Skeletal muscle tissue (tissue), 4 donors: ENCODE measurements around the gene PRR35. TPM values are rescaled to one million over a fixed set of nuclear protein-coding genes. Genes with fewer than 3 reads are reported as not detected.

ENCODE experiments used
- H3K27ac ChIP-seq: one replicate; pipeline ENCODE4 v1.7.0; 2013; ENCODE audit warnings: mild to moderate bottlenecking, low read depth, low read length, inconsistent platforms
- H3K27me3 ChIP-seq, 3 donors: one replicate each; pipeline ENCODE4 v1.7.0; 2013; ENCODE audit warnings: low read length in 3 of 3; ENCODE audit not compliant: control insufficient read depth in 3 of 3, insufficient read depth in 3 of 3
- H3K36me3 ChIP-seq, 3 donors: one replicate each; pipeline ENCODE4 v1.7.0; 2013; ENCODE audit warnings: low read length in 3 of 3; ENCODE audit not compliant: control insufficient read depth in 3 of 3, insufficient read depth in 3 of 3
- H3K4me1 ChIP-seq, 3 donors: one replicate each; pipeline ENCODE4 v1.7.0; 2013; ENCODE audit warnings: low read length in 3 of 3, mild to moderate bottlenecking in 3 of 3; ENCODE audit not compliant: control insufficient read depth in 3 of 3, insufficient read depth in 3 of 3
- H3K4me3 ChIP-seq, 3 donors: one replicate each; pipeline ENCODE4 v1.7.0; 2013; ENCODE audit warnings: low read length in 3 of 3
- H3K9ac ChIP-seq, 3 donors: one replicate each; pipeline ENCODE4 v1.7.0; 2013; ENCODE audit warnings: low read length in 3 of 3, mild to moderate bottlenecking in 3 of 3, moderate library complexity in 2 of 3, low read depth in 1 of 3
- H3K9me3 ChIP-seq, 3 donors: one replicate each; pipeline ENCODE4 v1.7.0; 2013; ENCODE audit warnings: low read length in 3 of 3; ENCODE audit not compliant: control insufficient read depth in 3 of 3
- total RNA-seq: library from RNA; depleted of rRNA; stranded (reverse); fragments of >200 nt; gene quantifications from one replicate; pipeline ENCODE4 v1.2.3, GENCODE V29; 2014
- donor health status: Osteomylitis.

The PRR35 gene
- total RNA-seq, 1 donor from 2014 or later, result not detected

GRCh38 chr16:588889-589657 lies 28.9 kb downstream of the PRR35 start:
- Histone ChIP-seq H3K4me1 (peaks cover 66 to 75% (median 67%) of the 10 kb centered on the region in 3 donors), H3K27ac (peak overlapping the region; percentile 94), H3K9ac (peak overlapping the region; percentile 94 to 98 (median 96)), H3K4me3 (peak overlapping the region; percentile 90 to 96 (median 96)), H3K36me3 (peaks cover 0 to 2% (median 0%) of the 10 kb centered on the region in 3 donors), H3K9me3 (no peaks in the 10 kb centered on the region), H3K27me3 (peaks cover 0 to 5% (median 0%) of the 10 kb centered on the region in 3 donors)

GRCh38 chr16:589658-590187 lies 29.5 kb downstream of the PRR35 start, which contains the start of gene RAB40C:
RAB40C (plus strand) TSS chr16:590066; CDS start chr16:590292, 226 bp downstream.
- peak within 1 kb of the TSS; percentile 90 to 96 (median 96) for H3K4me3 ChIP-seq
- peaks cover 0 to 2% (median 0%) of the 10 kb centered on the region in 3 donors for H3K36me3 ChIP-seq
- H3K9ac ChIP-seq, result peak within 1 kb of the TSS; percentile 96 to 99 (median 98)
- peaks cover 0 to 5% (median 0%) of the 10 kb centered on the region in 3 donors for H3K27me3 ChIP-seq
- peak within 1 kb of the TSS; percentile 94 for H3K27ac ChIP-seq
- H3K4me1 ChIP-seq, result peaks cover 71 to 82% (median 73%) of the 10 kb centered on the region in 3 donors
- H3K9me3 ChIP-seq, result no peaks in the 10 kb centered on the region

GRCh38 chr16:590188-590814 lies 30.1 kb downstream of the PRR35 start:
- H3K4me1 ChIP-seq, result peaks cover 76 to 86% (median 77%) of the 10 kb centered on the region in 3 donors
- H3K9ac ChIP-seq, result peak overlapping the region; percentile 92 to 99 (median 97)
- no peaks in the 10 kb centered on the region for H3K9me3 ChIP-seq
- H3K27me3 ChIP-seq, result peaks cover 0 to 4% (median 0%) of the 10 kb centered on the region in 3 donors
- H3K36me3 ChIP-seq, result peaks cover 0 to 4% (median 0%) of the 10 kb centered on the region in 3 donors
- peak overlapping the region; percentile 87 to 95 (median 91) for H3K4me3 ChIP-seq
- H3K27ac ChIP-seq, result peak overlapping the region; percentile 94

GRCh38 chr16:590815-591200 lies 30.6 kb downstream of the PRR35 start:
- no peaks in the 10 kb centered on the region for H3K27me3 ChIP-seq
- H3K36me3 ChIP-seq, result peaks cover 0 to 4% (median 0%) of the 10 kb centered on the region in 3 donors
- H3K4me3 ChIP-seq, result peak overlapping the region; percentile 87 to 95 (median 91)
- peak overlapping the region; percentile 94 for H3K27ac ChIP-seq
- peaks cover 74 to 86% (median 74%) of the 10 kb centered on the region in 3 donors for H3K4me1 ChIP-seq
- no peaks in the 10 kb centered on the region for H3K9me3 ChIP-seq
- H3K9ac ChIP-seq, result peak overlapping the region; percentile 92 to 99 (median 97)

GRCh38 chr16:591231-591630 lies 31.0 kb downstream of the PRR35 start:
- peaks cover 74 to 86% (median 74%) of the 10 kb centered on the region in 3 donors for H3K4me1 ChIP-seq
- H3K4me3 ChIP-seq, result peak overlapping the region; percentile 87 to 95 (median 91)

GRCh38 chr16:591892-592517 lies 31.8 kb downstream of the PRR35 start:
- Histone ChIP-seq H3K9ac (peak overlapping the region; percentile 74 to 97 (median 74)), H3K9me3 (no peaks in the 10 kb centered on the region), H3K36me3 (peaks cover 4 to 5% (median 4%) of the 10 kb centered on the region in 3 donors), H3K4me1 (peaks cover 68 to 84% (median 71%) of the 10 kb centered on the region in 3 donors), H3K27me3 (no peaks in the 10 kb centered on the region), H3K27ac (peak overlapping the region; percentile 94), H3K4me3 (peak overlapping the region in 2 of 3 donors; percentile 49 to 65)

More at GRCh38 chr16:591231-591630, 31.0 kb downstream of the PRR35 start:
- H3K9ac ChIP-seq, result peak overlapping the region; percentile 92 to 99 (median 97)
- no peaks in the 10 kb centered on the region for H3K9me3 ChIP-seq
- H3K27me3 ChIP-seq, result no peaks in the 10 kb centered on the region
- peak overlapping the region; percentile 94 for H3K27ac ChIP-seq
- H3K36me3 ChIP-seq, result peaks cover 0 to 4% (median 0%) of the 10 kb centered on the region in 3 donors

- peak overlapping the region; percentile 74 to 97 (median 74) for H3K9ac ChIP-seq
- peaks cover 61 to 77% (median 65%) of the 10 kb centered on the region in 3 donors for H3K4me1 ChIP-seq
- no peaks in the 10 kb centered on the region for H3K27me3 ChIP-seq
- H3K9me3 ChIP-seq, result no peaks in the 10 kb centered on the region
- H3K36me3 ChIP-seq, result peaks cover 4 to 7% (median 4%) of the 10 kb centered on the region in 3 donors
- H3K4me3 ChIP-seq, result peak overlapping the region; percentile 41 to 65 (median 49)
- peak overlapping the region; percentile 94 for H3K27ac ChIP-seq
Observed at GRCh38 chr16:592518-593306, 32.5 kb downstream of the PRR35 start.

- Histone ChIP-seq H3K27ac (peak overlapping the region; percentile 94), H3K27me3 (no peaks in the 10 kb centered on the region), H3K9ac (peak overlapping the region; percentile 67 to 78 (median 74)), H3K4me1 (peaks cover 54 to 70% (median 58%) of the 10 kb centered on the region in 3 donors), H3K9me3 (no peaks in the 10 kb centered on the region), H3K36me3 (peaks cover 4 to 7% (median 4%) of the 10 kb centered on the region in 3 donors), H3K4me3 (peak overlapping the region in 2 of 3 donors; percentile 24 to 65)
Observed at GRCh38 chr16:593406-593805, 33.2 kb downstream of the PRR35 start.

- peak overlapping the region in 2 of 3 donors; percentile 24 to 65 for H3K4me3 ChIP-seq
- H3K9ac ChIP-seq, result peak overlapping the region; percentile 67 to 78 (median 74)
- H3K9me3 ChIP-seq, result no peaks in the 10 kb centered on the region
- peaks cover 54 to 67% (median 57%) of the 10 kb centered on the region in 3 donors for H3K4me1 ChIP-seq
- H3K27me3 ChIP-seq, result no peaks in the 10 kb centered on the region
- peaks cover 4 to 7% (median 7%) of the 10 kb centered on the region in 3 donors for H3K36me3 ChIP-seq
- peak overlapping the region; percentile 94 for H3K27ac ChIP-seq
Observed at GRCh38 chr16:593807-594206, 33.6 kb downstream of the PRR35 start.
